ENCODE results near the gene SH3GLB1. TPM values are rescaled to one million over a fixed set of nuclear protein-coding genes. Genes with fewer than 3 reads are reported as not detected.

Gene SH3GLB1
- total and polyA plus RNA-seq, 2 experiments from 2014 or later, result 41.5 to 57.4 TPM

DNA sequence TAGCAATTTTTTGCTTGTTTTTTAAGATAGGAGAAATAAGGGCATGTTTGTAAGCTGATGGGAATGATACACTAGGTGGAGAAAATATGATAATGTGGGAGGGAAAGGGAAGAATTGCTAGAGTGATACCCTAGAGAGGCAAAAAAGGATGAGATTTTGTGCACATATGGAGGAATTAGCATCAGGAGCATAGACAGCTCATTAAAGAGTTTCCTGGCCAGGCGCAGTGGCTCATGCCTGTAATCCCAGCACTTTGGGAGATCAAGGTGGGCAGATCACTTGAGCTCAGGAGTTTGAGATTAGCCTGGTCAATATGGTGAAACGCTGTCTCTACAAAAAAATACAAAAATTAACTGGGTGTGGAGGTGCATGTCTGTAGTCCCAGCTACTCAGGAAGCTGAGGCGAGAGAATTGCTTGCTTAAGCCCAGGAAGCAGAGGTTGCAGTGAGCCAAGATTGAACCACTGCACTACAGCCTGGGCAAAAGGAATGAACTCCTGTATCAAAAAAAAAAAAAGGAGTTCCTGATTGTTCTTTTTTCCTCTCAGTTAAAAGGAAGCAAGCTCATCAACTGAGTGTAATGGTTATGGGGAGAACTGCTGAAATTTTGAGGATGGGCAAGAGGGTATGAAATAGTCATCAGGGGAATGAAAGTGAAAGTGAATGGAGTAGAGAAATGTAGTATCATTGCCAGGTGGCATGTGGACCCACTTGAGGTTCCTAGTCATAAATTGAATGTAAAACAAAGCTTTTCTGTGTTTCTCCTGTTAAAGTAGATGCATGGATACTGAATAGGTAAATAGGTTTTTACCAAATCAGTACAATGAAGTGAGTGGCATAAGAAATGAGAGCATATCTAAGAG lies 35.5 kb downstream of the SH3GLB1 start:
- TF ChIP-seq, protein P1, sequence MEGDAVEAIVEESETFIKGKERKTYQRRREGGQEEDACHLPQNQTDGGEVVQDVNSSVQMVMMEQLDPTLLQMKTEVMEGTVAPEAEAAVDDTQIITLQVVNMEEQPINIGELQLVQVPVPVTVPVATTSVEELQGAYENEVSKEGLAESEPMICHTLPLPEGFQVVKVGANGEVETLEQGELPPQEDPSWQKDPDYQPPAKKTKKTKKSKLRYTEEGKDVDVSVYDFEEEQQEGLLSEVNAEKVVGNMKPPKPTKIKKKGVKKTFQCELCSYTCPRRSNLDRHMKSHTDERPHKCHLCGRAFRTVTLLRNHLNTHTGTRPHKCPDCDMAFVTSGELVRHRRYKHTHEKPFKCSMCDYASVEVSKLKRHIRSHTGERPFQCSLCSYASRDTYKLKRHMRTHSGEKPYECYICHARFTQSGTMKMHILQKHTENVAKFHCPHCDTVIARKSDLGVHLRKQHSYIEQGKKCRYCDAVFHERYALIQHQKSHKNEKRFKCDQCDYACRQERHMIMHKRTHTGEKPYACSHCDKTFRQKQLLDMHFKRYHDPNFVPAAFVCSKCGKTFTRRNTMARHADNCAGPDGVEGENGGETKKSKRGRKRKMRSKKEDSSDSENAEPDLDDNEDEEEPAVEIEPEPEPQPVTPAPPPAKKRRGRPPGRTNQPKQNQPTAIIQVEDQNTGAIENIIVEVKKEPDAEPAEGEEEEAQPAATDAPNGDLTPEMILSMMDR (IDR thresholded peaks at IDR 0.05; ENCODE audit: low read depth, low read length), result no peak
- H3K4me1 ChIP-seq (ENCODE audit: low read depth), result no peaks in the 10 kb centered on the region
- peak overlapping the region; percentile 5 for H3K27ac ChIP-seq
- no peaks in the 10 kb centered on the region for H3K27me3 ChIP-seq
- DNase-seq (ENCODE audit: low read depth in 1 of 2, low spot score in 1 of 2), result peak in 1 of 2 donors; percentile 34
- H3K36me3 ChIP-seq, result peaks cover 49% of the 10 kb centered on the region
- H3K4me3 ChIP-seq, result no peak overlapping the region
- H3K9me3 ChIP-seq (ENCODE audit: low read depth), result no peaks in the 10 kb centered on the region

DNA sequence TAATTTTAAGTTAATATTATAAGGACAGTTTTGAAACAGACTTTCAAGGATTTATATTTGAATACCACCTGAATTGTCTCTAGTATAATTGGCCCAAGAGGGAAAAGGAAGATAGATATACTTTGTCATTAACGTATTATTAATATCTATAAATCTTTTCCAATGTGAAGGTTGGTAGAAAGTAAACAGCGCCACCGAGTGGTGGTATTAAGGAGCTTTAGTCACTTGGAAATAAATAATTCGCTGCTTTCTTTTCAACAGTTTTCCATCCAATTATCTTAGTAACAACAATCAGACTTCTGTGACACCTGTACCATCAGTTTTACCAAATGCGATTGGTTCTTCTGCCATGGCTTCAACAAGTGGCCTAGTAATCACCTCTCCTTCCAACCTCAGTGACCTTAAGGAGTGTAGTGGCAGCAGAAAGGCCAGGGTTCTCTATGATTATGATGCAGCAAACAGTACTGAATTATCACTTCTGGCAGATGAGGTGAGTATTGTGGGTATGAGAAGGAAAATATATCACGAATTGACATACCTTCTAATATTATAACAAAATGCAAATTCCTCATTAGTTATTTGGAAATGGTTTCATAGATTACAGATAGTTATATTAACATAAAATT lies 37.7 kb downstream of the SH3GLB1 start:
- Histone ChIP-seq H3K4me1 (ENCODE audit: low read depth) (no peaks in the 10 kb centered on the region), H3K4me3 (no peak overlapping the region), H3K9me3 (ENCODE audit: low read depth) (no peaks in the 10 kb centered on the region), H3K27me3 (no peaks in the 10 kb centered on the region), H3K36me3 (peaks cover 29% of the 10 kb centered on the region), H3K27ac (no peak overlapping the region)
- peak; percentile 62 to 63 for DNase-seq (ENCODE audit: low read depth in 1 of 2, low spot score in 1 of 2)
- TF ChIP-seq, protein P1 (IDR thresholded peaks at IDR 0.05; ENCODE audit: low read depth, low read length), result peak; percentile 53

DNA sequence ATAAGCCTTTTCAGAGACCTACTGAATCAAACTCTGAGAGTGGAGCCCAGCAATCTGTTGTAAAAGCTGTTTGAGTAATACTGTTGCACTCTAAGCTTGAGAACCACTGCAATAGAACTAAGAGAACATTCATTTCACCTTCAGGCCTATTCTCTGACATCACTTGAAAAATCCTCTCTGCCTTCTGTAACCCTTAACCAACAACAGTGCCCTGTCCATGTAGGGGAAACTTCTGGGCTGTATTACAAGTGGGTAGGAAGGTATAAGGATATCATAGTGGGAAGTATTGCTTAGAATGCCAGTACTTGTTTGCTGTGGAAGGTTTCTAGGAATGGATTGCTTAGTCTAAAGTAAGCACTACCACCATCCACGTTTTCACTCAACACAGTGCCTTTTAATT lies 42.9 kb downstream of the SH3GLB1 start:
- Histone ChIP-seq H3K27me3 (no peaks in the 10 kb centered on the region), H3K9me3 (ENCODE audit: low read depth) (no peaks in the 10 kb centered on the region), H3K27ac (peak overlapping the region; percentile 49), H3K4me3 (no peak overlapping the region), H3K4me1 (ENCODE audit: low read depth) (peaks cover 8% of the 10 kb centered on the region), H3K36me3 (peaks cover 24% of the 10 kb centered on the region)
- DNase-seq (ENCODE audit: low read depth in 1 of 2, low spot score in 1 of 2), result no peak
- TF ChIP-seq, protein P1 (IDR thresholded peaks at IDR 0.05; ENCODE audit: low read depth, low read length), result no peak

DNA sequence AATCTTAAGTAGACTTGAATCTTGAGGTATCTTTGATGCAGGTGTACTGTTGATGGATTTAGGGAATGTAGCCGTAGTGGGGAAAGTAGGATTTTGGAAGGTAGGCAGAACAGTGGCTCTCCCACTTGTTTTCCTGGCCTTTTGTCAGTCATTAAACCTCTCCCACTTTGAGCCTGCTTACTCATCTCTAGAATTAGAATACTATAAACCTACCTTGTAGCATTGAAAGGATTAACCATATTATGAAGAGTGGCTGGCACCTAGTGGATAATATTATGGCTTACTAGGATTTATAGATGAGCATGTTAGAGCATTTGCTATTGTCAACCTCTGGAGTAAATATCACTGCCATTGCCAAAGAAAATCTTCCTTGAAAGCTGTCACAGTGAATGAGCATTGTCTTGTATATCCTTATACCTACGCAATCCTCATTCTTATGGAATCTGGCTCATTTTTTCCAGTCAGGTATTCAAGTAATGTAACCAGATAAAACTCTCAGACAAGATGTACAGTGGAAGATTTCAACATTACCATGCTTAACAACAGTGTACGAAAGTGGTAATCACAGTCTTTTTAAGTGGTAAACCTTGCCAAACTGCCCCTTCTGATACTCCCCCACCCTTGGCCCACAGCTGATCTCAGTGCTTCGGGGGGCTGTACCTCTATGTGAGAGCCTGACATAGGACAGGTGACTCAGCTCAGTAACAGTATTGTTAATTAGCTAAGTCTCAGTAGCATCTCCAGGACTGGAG lies 44.4 kb downstream of the SH3GLB1 start:
- peaks cover 16% of the 10 kb centered on the region for H3K4me1 ChIP-seq (ENCODE audit: low read depth)
- no peaks in the 10 kb centered on the region for H3K27me3 ChIP-seq
- peaks cover 11% of the 10 kb centered on the region for H3K36me3 ChIP-seq
- no peak overlapping the region for H3K4me3 ChIP-seq
- no peaks in the 10 kb centered on the region for H3K9me3 ChIP-seq (ENCODE audit: low read depth)
- TF ChIP-seq, protein P1 (IDR thresholded peaks at IDR 0.05; ENCODE audit: low read depth, low read length), result no peak
- H3K27ac ChIP-seq, result no peak overlapping the region
- DNase-seq (ENCODE audit: low read depth in 1 of 2, low spot score in 1 of 2), result peak in 1 of 2 donors; percentile 17

DNA sequence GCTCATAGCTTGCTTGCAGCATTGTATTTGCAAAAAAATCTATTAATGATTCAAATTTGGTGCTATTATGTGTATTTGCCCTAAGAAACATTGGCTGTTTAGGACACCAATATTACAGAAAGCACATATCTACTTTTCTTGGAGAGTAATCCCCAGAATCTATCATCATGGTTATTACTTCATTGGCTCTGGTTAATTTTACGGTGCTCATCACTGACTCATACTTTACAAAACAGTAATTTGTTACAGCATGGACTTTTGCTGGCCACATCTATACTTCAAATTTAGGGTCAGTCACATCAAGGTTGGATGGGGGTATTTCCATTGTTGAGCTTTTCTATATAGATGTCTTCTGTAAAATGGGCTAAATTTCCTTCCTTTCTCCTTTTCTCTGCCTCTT lies 45.7 kb downstream of the SH3GLB1 start:
- Histone ChIP-seq H3K27me3 (no peaks in the 10 kb centered on the region), H3K9me3 (ENCODE audit: low read depth) (no peaks in the 10 kb centered on the region)
- DNase-seq (ENCODE audit: low read depth in 1 of 2, low spot score in 1 of 2), result peak in 1 of 2 donors; percentile 17

More for the DNA sequence above, 45.7 kb downstream of the SH3GLB1 start:
- Histone ChIP-seq H3K36me3 (peaks cover under 1% of the 10 kb centered on the region), H3K27ac (no peak overlapping the region), H3K4me3 (no peak overlapping the region), H3K4me1 (ENCODE audit: low read depth) (peaks cover 23% of the 10 kb centered on the region)
- TF ChIP-seq, protein P1 (IDR thresholded peaks at IDR 0.05; ENCODE audit: low read depth, low read length), result no peak
